PC-9 (cell line): Measurements from ENCODE around the gene STARD13. TPM values are rescaled to one million over a fixed set of nuclear protein-coding genes. Genes with fewer than 3 reads are reported as not detected.

Source experiments
- BruUV-seq: library from RNA; stranded (reverse); fragments of 400-500 nt; replicated peaks from 2 replicates; lab custom pipeline; 2021; lab: Mats Ljungman, UMichigan
- CTCF ChIA-PET: fragments of 300-600 bp; sonication (Branson Sonifier 250); formaldehyde crosslinking; loops from one replicate; lab custom pipeline; 2022; ENCODE audit warnings: antibody characterized with exemption; lab: Charles Lee
- POLR2A ChIA-PET: fragments of 300-600 bp; sonication (Branson Sonifier 250); formaldehyde crosslinking; loops from one replicate; lab custom pipeline; 2022; ENCODE audit warnings: antibody characterized with exemption; ENCODE audit not compliant: unreplicated experiment; lab: Charles Lee
- DNase-seq, 2 experiments: peaks; one replicate each; pipeline versions ENCODE4 v3.0.0 to v3.0.0-alpha.2; 2015 to 2022; ENCODE audit warnings: mixed read lengths in 1 of 2
- H2AFZ ChIP-seq: fragments of 200-600 bp; sonication (generic); 2 replicates; pipeline ENCODE4 v1.8.1; 2017; ENCODE audit warnings: antibody characterized with exemption
- H3F3A ChIP-seq: fragments of 200-600 bp; sonication (generic); 2 replicates; pipeline ENCODE4 v1.8.1; 2017; ENCODE audit warnings: antibody characterized with exemption, mild to moderate bottlenecking, low read depth; ENCODE audit not compliant: insufficient read depth
- H3K27ac ChIP-seq: fragments of 200-600 bp; sonication (generic); 2 replicates; pipeline ENCODE4 v1.6.1; 2016; ENCODE audit warnings: mixed run types
- H3K27me3 ChIP-seq: fragments of 200-600 bp; sonication (generic); 2 replicates; pipeline ENCODE4 v1.6.1; 2016; ENCODE audit warnings: low read depth, mixed run types; ENCODE audit not compliant: insufficient read depth
- H3K36me3 ChIP-seq: fragments of 200-600 bp; sonication (generic); 2 replicates; pipeline ENCODE4 v1.6.1; 2016; ENCODE audit warnings: low read depth, mixed run types
- H3K4me1 ChIP-seq: fragments of 200-600 bp; sonication (generic); replicated peaks from 2 replicates; pipeline ENCODE4 v1.6.1; 2016; ENCODE audit warnings: mixed run types; ENCODE audit not compliant: insufficient read depth
- H3K4me2 ChIP-seq: fragments of 200-600 bp; sonication (generic); 2 replicates; pipeline ENCODE4 v1.6.1; 2017; ENCODE audit warnings: mixed run types
- H3K4me3 ChIP-seq: fragments of 200-600 bp; sonication (generic); 2 replicates; pipeline ENCODE4 v1.6.1; 2016; ENCODE audit warnings: mixed run types
- H3K79me2 ChIP-seq: fragments of 200-600 bp; sonication (generic); 2 replicates; pipeline ENCODE4 v1.6.1; 2017; ENCODE audit warnings: low read depth, mixed run types
- H3K9me2 ChIP-seq: fragments of 200-600 bp; sonication (generic); 2 replicates; pipeline ENCODE4 v1.8.1; 2017; ENCODE audit warnings: mild to moderate bottlenecking; ENCODE audit not compliant: insufficient read depth
- H3K9me3 ChIP-seq: fragments of 200-600 bp; sonication (generic); 2 replicates; pipeline ENCODE4 v1.8.1; 2016; ENCODE audit warnings: low read depth; ENCODE audit not compliant: insufficient read depth
- H4K20me1 ChIP-seq: fragments of 200-600 bp; sonication (generic); 2 replicates; pipeline ENCODE4 v1.8.1; 2017; ENCODE audit not compliant: insufficient read depth
- EZH2 ChIP-seq: fragments of 200-600 bp; sonication (generic); IDR thresholded peaks from 2 replicates; pipeline ENCODE4 v1.8.0; 2017; ENCODE audit warnings: antibody characterized with exemption, low read depth
- intact Hi-C: fragments of 100-400 bp; cut with micrococcal nuclease; formaldehyde crosslinking; loops from one replicate; pipeline ENCODE4 v1.10.0; 2022; ENCODE audit not compliant: unreplicated experiment
- total RNA-seq: library from RNA; stranded (reverse); gene quantifications from 2 replicates; pipeline ENCODE4 v1.2.3, GENCODE V29; 2021
- TF ChIP-seq, protein P1 (sequence below): fragments of 200-600 bp; sonication (generic); conservative IDR thresholded peaks from 2 replicates; pipeline ENCODE4 v1.6.1; 2017; ENCODE audit warnings: mixed run types, antibody characterized with exemption, mild to moderate bottlenecking, moderate library complexity

STARD13 gene
- total RNA-seq, 1 experiment from 2014 or later = 19.6 TPM

DNA sequence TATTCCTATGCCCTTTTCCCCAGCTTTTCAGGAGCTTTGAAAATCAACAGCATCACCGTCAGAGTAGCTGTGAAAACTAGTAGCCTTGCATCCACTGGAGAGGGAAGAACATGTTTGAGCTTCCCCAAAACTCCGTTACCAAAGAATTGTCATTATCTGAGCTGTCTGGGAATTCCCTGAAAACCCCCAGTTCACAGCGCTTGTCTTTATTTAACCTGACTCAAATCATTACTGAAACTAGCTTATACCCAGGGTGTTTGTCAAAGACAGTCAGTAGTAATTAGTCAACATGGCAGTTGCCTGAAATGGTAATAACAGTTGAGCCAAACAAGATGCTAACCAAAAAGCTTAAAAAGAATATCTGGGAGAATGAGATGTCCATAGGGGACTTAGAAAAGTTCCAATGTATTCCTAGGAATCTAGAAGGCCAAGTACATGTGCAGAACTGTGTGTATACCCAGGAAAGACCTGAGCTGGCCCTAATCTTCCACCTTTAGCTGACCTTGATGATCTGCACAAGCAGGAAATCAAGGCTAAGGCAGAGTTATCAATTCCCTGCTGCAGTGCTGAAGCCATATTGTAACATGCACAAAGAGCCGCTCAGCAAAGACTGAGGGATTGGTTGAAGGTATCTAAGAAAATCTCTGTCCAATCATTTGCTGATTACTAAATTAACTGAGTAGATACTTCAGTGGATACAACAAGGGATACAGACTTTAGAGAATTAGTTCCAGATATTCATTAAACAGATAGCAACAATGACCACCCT lies 138.5 kb downstream of the STARD13 start:
- Histone ChIP-seq H2AFZ (no peak overlapping the region), H3K27ac (no peak overlapping the region), H3K27me3 (no peaks in the 10 kb centered on the region), H3K36me3 (no peaks in the 10 kb centered on the region; the same call in 1 of the 2 replicates), H3K4me3 (no peak overlapping the region), H4K20me1 (no peaks in the 10 kb centered on the region), H3K9me3 (0 out of 2 replicates have a peak, but pooled peaks cover 6% of the 10 kb centered on the region), H3F3A (peaks cover 7% of the 10 kb centered on the region; the same call in 1 of the 2 replicates), H3K4me2 (no peak overlapping the region), H3K79me2 (peaks cover 4% of the 10 kb centered on the region; the same call in 1 of the 2 replicates), H3K9me2 (no peaks in the 10 kb centered on the region), H3K4me1 (peaks cover 16% of the 10 kb centered on the region)
- TF ChIP-seq, protein P1, sequence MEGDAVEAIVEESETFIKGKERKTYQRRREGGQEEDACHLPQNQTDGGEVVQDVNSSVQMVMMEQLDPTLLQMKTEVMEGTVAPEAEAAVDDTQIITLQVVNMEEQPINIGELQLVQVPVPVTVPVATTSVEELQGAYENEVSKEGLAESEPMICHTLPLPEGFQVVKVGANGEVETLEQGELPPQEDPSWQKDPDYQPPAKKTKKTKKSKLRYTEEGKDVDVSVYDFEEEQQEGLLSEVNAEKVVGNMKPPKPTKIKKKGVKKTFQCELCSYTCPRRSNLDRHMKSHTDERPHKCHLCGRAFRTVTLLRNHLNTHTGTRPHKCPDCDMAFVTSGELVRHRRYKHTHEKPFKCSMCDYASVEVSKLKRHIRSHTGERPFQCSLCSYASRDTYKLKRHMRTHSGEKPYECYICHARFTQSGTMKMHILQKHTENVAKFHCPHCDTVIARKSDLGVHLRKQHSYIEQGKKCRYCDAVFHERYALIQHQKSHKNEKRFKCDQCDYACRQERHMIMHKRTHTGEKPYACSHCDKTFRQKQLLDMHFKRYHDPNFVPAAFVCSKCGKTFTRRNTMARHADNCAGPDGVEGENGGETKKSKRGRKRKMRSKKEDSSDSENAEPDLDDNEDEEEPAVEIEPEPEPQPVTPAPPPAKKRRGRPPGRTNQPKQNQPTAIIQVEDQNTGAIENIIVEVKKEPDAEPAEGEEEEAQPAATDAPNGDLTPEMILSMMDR = no peak
- TF ChIP-seq EZH2 = no peak
- CTCF ChIA-PET = no interaction called here
- intact Hi-C loops = no loop called here
- DNase-seq = no peak
- no TSS peak for BruUV-seq
- POLR2A ChIA-PET = interaction anchor here (0.6 kb wide), 1 partner anchor 394 kb away, joined by 3 read pairs; no protein-coding TSS in a partner anchor

DNA sequence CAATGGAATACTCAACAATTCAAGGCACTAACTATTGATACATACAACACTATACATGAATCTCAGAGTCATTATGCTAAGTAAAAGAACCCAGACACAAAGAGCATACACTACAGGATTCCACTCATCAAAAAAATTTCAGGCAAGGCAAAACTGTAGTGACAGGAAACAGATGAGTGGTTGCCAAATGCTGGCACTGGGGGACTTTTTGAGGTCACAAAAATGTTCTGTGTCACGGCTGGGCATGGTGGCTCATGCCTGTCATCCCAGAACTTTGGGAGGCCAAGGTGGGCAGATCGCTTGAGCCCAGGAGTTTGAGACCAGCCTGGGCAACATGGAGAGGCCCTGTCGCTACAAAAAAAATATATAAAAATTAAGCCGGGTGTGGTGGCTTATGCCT lies 139.9 kb downstream of the STARD13 start:
- no peak for DNase-seq
- intact Hi-C loops = no loop called here
- POLR2A ChIA-PET = no interaction called here
- no TSS peak for BruUV-seq
- Histone ChIP-seq H3K9me3 (0 out of 2 replicates have a peak, but pooled peaks cover 6% of the 10 kb centered on the region), H3K27me3 (no peaks in the 10 kb centered on the region), H3K4me2 (no peak overlapping the region), H4K20me1 (no peaks in the 10 kb centered on the region), H3K36me3 (no peaks in the 10 kb centered on the region; the same call in 1 of the 2 replicates), H2AFZ (no peak overlapping the region), H3K9me2 (no peaks in the 10 kb centered on the region), H3K79me2 (peaks cover 4% of the 10 kb centered on the region; the same call in 1 of the 2 replicates), H3K27ac (no peak overlapping the region), H3F3A (no peaks in the 10 kb centered on the region), H3K4me3 (no peak overlapping the region), H3K4me1 (peaks cover 2% of the 10 kb centered on the region)
- no peak for TF ChIP-seq EZH2
- CTCF ChIA-PET = no interaction called here

DNA sequence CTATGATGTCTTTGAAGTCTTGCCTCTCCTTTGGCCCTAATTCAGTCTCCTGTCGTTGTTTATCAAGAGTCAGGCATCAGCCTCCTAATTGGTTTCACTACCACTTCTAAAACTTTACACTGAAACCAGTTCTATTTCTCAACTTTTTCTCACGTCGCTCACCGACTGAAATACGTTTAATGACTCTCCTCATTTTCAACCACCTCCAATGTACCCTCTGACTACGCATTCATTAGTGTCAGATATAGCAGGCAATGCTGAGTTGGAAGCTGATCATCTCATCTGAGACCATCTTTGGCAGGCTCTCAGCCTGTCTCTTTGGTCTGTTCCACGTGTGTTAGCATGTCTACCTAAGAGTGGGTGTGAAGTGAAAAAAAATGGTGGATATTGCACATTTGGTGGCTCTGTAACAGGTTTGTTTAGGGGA lies 141.2 kb downstream of the STARD13 start:
- 0 out of 2 replicates have a peak, but pooled peaks cover 6% of the 10 kb centered on the region for H3K9me3 ChIP-seq
- H3K79me2 ChIP-seq = peaks cover 4% of the 10 kb centered on the region; the same call in 1 of the 2 replicates
- no peak overlapping the region for H3K4me3 ChIP-seq
- BruUV-seq = no TSS peak
- no peaks in the 10 kb centered on the region for H4K20me1 ChIP-seq
- TF ChIP-seq, protein P1 = no peak
- TF ChIP-seq EZH2 = no peak
- H3K4me1 ChIP-seq = no peaks in the 10 kb centered on the region
- no peaks in the 10 kb centered on the region; the same call in 1 of the 2 replicates for H3K36me3 ChIP-seq
- CTCF ChIA-PET = no interaction called here
- DNase-seq = no peak
- H3K27me3 ChIP-seq = no peaks in the 10 kb centered on the region
- no peaks in the 10 kb centered on the region for H3F3A ChIP-seq
- POLR2A ChIA-PET = no interaction called here
- H3K9me2 ChIP-seq = no peaks in the 10 kb centered on the region
- intact Hi-C loops = no loop called here
- no peak overlapping the region for H3K27ac ChIP-seq
- H3K4me2 ChIP-seq = no peak overlapping the region
- no peak overlapping the region for H2AFZ ChIP-seq
